ENCODE measurements around the gene RBM45.

RBM45 gene

GRCh38 chr2:178082408-178083045, 29.7 kb upstream of the RBM45 start:
- Mint-ChIP-seq H3K9me3 (no peaks in the 10 kb centered on the region), H3K27me3 (no peaks in the 10 kb centered on the region), H3K4me1 (ENCODE audit: low read depth) (no peaks in the 10 kb centered on the region), H3K36me3 (ENCODE audit: low read depth) (no peaks in the 10 kb centered on the region), H3K27ac (no peak overlapping the region), H3K4me3 (no peak overlapping the region)
- intact Hi-C loops (cut with micrococcal nuclease), result no loop called here

GRCh38 chr2:178084273-178084672, 28.0 kb upstream of the RBM45 start:
- H3K9me3 Mint-ChIP-seq, result no peaks in the 10 kb centered on the region
- no peaks in the 10 kb centered on the region for H3K36me3 Mint-ChIP-seq (ENCODE audit: low read depth)
- H3K27ac Mint-ChIP-seq, result no peak overlapping the region
- no peaks in the 10 kb centered on the region for H3K4me1 Mint-ChIP-seq (ENCODE audit: low read depth)
- H3K4me3 Mint-ChIP-seq, result no peak overlapping the region
- no peaks in the 10 kb centered on the region for H3K27me3 Mint-ChIP-seq
- intact Hi-C loops (cut with micrococcal nuclease), result no loop called here

- H3K9me3 Mint-ChIP-seq, result no peaks in the 10 kb centered on the region
Observed at GRCh38 chr2:178088774-178089270, 23.4 kb upstream of the RBM45 start.

GRCh38 chr2:178093471-178093870, 18.8 kb upstream of the RBM45 start:
- no peak overlapping the region for H3K27ac Mint-ChIP-seq
- H3K4me1 Mint-ChIP-seq (ENCODE audit: low read depth), result no peaks in the 10 kb centered on the region
- intact Hi-C loops (cut with micrococcal nuclease), result no loop called here
- H3K36me3 Mint-ChIP-seq (ENCODE audit: low read depth), result no peaks in the 10 kb centered on the region
- peaks cover 9% of the 10 kb centered on the region for H3K9me3 Mint-ChIP-seq
- no peak overlapping the region for H3K4me3 Mint-ChIP-seq
- no peaks in the 10 kb centered on the region for H3K27me3 Mint-ChIP-seq

More at GRCh38 chr2:178088774-178089270, 23.4 kb upstream of the RBM45 start:
- no peaks in the 10 kb centered on the region for H3K27me3 Mint-ChIP-seq
- intact Hi-C loops (cut with micrococcal nuclease), result no loop called here
- H3K27ac Mint-ChIP-seq, result no peak overlapping the region
- no peaks in the 10 kb centered on the region for H3K36me3 Mint-ChIP-seq (ENCODE audit: low read depth)
- no peak overlapping the region for H3K4me3 Mint-ChIP-seq
- no peaks in the 10 kb centered on the region for H3K4me1 Mint-ChIP-seq (ENCODE audit: low read depth)

GRCh38 chr2:178101321-178102079, 10.7 kb upstream of the RBM45 start:
- H3K27ac Mint-ChIP-seq, result no peak overlapping the region
- H3K36me3 Mint-ChIP-seq (ENCODE audit: low read depth), result no peaks in the 10 kb centered on the region

GRCh38 chr2:178105566-178105965, 6.7 kb upstream of the RBM45 start:
- Mint-ChIP-seq H3K36me3 (ENCODE audit: low read depth) (no peaks in the 10 kb centered on the region), H3K27me3 (peaks cover 3% of the 10 kb centered on the region), H3K4me3 (no peak overlapping the region), H3K27ac (no peak overlapping the region), H3K4me1 (ENCODE audit: low read depth) (no peaks in the 10 kb centered on the region), H3K9me3 (no peaks in the 10 kb centered on the region)
- intact Hi-C loops (cut with micrococcal nuclease), result no loop called here

More at GRCh38 chr2:178101321-178102079, 10.7 kb upstream of the RBM45 start:
- H3K27me3 Mint-ChIP-seq, result no peaks in the 10 kb centered on the region
- no peak overlapping the region for H3K4me3 Mint-ChIP-seq
- H3K4me1 Mint-ChIP-seq (ENCODE audit: low read depth), result no peaks in the 10 kb centered on the region
- peaks cover 4% of the 10 kb centered on the region for H3K9me3 Mint-ChIP-seq
- intact Hi-C loops (cut with micrococcal nuclease), result no loop called here

GRCh38 chr2:178106053-178106452, 6.2 kb upstream of the RBM45 start:
- H3K27ac Mint-ChIP-seq, result no peak overlapping the region
- H3K4me3 Mint-ChIP-seq, result no peak overlapping the region
- no peaks in the 10 kb centered on the region for H3K4me1 Mint-ChIP-seq (ENCODE audit: low read depth)
- no peaks in the 10 kb centered on the region for H3K36me3 Mint-ChIP-seq (ENCODE audit: low read depth)
- peaks cover 3% of the 10 kb centered on the region for H3K27me3 Mint-ChIP-seq
- no peaks in the 10 kb centered on the region for H3K9me3 Mint-ChIP-seq
- intact Hi-C loops (cut with micrococcal nuclease), result no loop called here

- Mint-ChIP-seq H3K9me3 (no peaks in the 10 kb centered on the region), H3K36me3 (ENCODE audit: low read depth) (peaks cover 9% of the 10 kb centered on the region), H3K27ac (no peak overlapping the region), H3K4me3 (no peak overlapping the region), H3K27me3 (peaks cover 3% of the 10 kb centered on the region), H3K4me1 (ENCODE audit: low read depth) (peaks cover 12% of the 10 kb centered on the region)
- intact Hi-C loops (cut with micrococcal nuclease), result no loop called here
Observed at GRCh38 chr2:178108176-178108575, 4.1 kb upstream of the RBM45 start.

GRCh38 chr2:178109813-178110212, 2.4 kb upstream of the RBM45 start:
- Mint-ChIP-seq H3K4me3 (no peak overlapping the region), H3K36me3 (ENCODE audit: low read depth) (peaks cover 9% of the 10 kb centered on the region)

GRCh38 chr2:178110681-178111080, 1.6 kb upstream of the RBM45 start:
- H3K4me3 Mint-ChIP-seq, result no peak overlapping the region
- no peak overlapping the region for H3K27ac Mint-ChIP-seq
- intact Hi-C loops (cut with micrococcal nuclease), result no loop called here
- H3K36me3 Mint-ChIP-seq (ENCODE audit: low read depth), result peaks cover 9% of the 10 kb centered on the region
- peaks cover 32% of the 10 kb centered on the region for H3K4me1 Mint-ChIP-seq (ENCODE audit: low read depth)
- no peaks in the 10 kb centered on the region for H3K9me3 Mint-ChIP-seq
- H3K27me3 Mint-ChIP-seq, result peaks cover 3% of the 10 kb centered on the region

More at GRCh38 chr2:178109813-178110212, 2.4 kb upstream of the RBM45 start:
- intact Hi-C loops (cut with micrococcal nuclease), result no loop called here
- peaks cover 26% of the 10 kb centered on the region for H3K4me1 Mint-ChIP-seq (ENCODE audit: low read depth)
- no peaks in the 10 kb centered on the region for H3K9me3 Mint-ChIP-seq
- H3K27ac Mint-ChIP-seq, result no peak overlapping the region
- H3K27me3 Mint-ChIP-seq, result peaks cover 3% of the 10 kb centered on the region

GRCh38 chr2:178111743-178112142, 494 bp upstream of the RBM45 start:
- Mint-ChIP-seq H3K9me3 (no peaks in the 10 kb centered on the region), H3K27me3 (peaks cover 3% of the 10 kb centered on the region), H3K4me3 (no peak overlapping the region), H3K4me1 (ENCODE audit: low read depth) (peaks cover 32% of the 10 kb centered on the region), H3K36me3 (ENCODE audit: low read depth) (peaks cover 9% of the 10 kb centered on the region), H3K27ac (peak overlapping the region; percentile 89)
- intact Hi-C loops (cut with micrococcal nuclease), result loop anchor here (1.0 to 2.0 kb wide), 2 partner anchors 169 to 303 kb away; no protein-coding TSS in a partner anchor

- no peak overlapping the region for H3K4me3 Mint-ChIP-seq
- no peaks in the 10 kb centered on the region for H3K27me3 Mint-ChIP-seq
- no peak overlapping the region for H3K27ac Mint-ChIP-seq
- intact Hi-C loops (cut with micrococcal nuclease), result no loop called here
- H3K4me1 Mint-ChIP-seq (ENCODE audit: low read depth), result peaks cover 32% of the 10 kb centered on the region
- H3K9me3 Mint-ChIP-seq, result no peaks in the 10 kb centered on the region
- peaks cover 23% of the 10 kb centered on the region for H3K36me3 Mint-ChIP-seq (ENCODE audit: low read depth)
Observed at GRCh38 chr2:178114462-178114861, 2.2 kb downstream of the RBM45 start.

GRCh38 chr2:178115271-178115670, 3.0 kb downstream of the RBM45 start:
- H3K27ac Mint-ChIP-seq, result no peak overlapping the region
- no peaks in the 10 kb centered on the region for H3K9me3 Mint-ChIP-seq
- intact Hi-C loops (cut with micrococcal nuclease), result no loop called here
- H3K27me3 Mint-ChIP-seq, result no peaks in the 10 kb centered on the region
- peaks cover 23% of the 10 kb centered on the region for H3K36me3 Mint-ChIP-seq (ENCODE audit: low read depth)
- no peak overlapping the region for H3K4me3 Mint-ChIP-seq
- H3K4me1 Mint-ChIP-seq (ENCODE audit: low read depth), result peaks cover 32% of the 10 kb centered on the region

- Mint-ChIP-seq H3K4me3 (no peak overlapping the region), H3K36me3 (ENCODE audit: low read depth) (peaks cover 40% of the 10 kb centered on the region)
- intact Hi-C loops (cut with micrococcal nuclease), result no loop called here
Observed at GRCh38 chr2:178117725-178118124, 5.5 kb downstream of the RBM45 start.

More at GRCh38 chr2:178117725-178118124, 5.5 kb downstream of the RBM45 start:
- H3K27me3 Mint-ChIP-seq, result no peaks in the 10 kb centered on the region
- H3K9me3 Mint-ChIP-seq, result no peaks in the 10 kb centered on the region
- H3K4me1 Mint-ChIP-seq (ENCODE audit: low read depth), result peaks cover 24% of the 10 kb centered on the region
- no peak overlapping the region for H3K27ac Mint-ChIP-seq
